Measurements from ENCODE around the gene NEXMIF.

DNA sequence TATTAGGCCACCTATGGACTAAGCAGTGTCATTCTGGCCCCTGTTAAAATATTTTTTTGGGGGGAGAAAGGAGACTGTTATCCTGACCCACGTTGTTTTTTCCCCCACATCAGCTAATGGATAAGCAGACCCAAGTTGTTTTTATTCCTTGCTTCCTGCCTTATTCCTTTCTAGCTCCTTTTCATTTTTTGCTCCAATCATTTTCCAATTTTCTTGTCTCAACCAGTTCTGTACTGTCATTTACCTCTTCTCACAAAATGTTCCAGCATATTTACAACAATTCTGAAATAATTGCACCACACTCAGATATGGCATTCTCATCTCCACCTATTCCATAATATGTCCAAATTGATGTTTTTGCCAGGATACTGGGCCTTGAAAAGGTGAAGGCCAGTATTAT, 150.3 kb downstream of the NEXMIF start:
- TF ChIP-seq CTCF (conservative IDR thresholded peaks at IDR 0.05) (no peak), ZFX (IDR thresholded peaks at IDR 0.05) (no peak)
